Stomach smooth muscle (tissue), 2 donors: ENCODE results near the gene CGB1.

ENCODE experiments used
- H3K27ac ChIP-seq: one replicate; pipeline ENCODE4 v1.7.0; 2013; ENCODE audit warnings: mild to moderate bottlenecking, low read length, inconsistent platforms
- H3K27me3 ChIP-seq, 2 donors: one replicate each; pipeline ENCODE4 v1.7.0; 2013; ENCODE audit warnings: low read length in 2 of 2; ENCODE audit not compliant: insufficient read depth in 2 of 2, control insufficient read depth in 1 of 2
- H3K36me3 ChIP-seq, 2 donors: one replicate each; pipeline ENCODE4 v1.7.0; 2013; ENCODE audit warnings: low read length in 2 of 2; ENCODE audit not compliant: control insufficient read depth in 2 of 2, insufficient read depth in 2 of 2
- H3K4me1 ChIP-seq: one replicate; pipeline ENCODE4 v1.7.0; 2013; ENCODE audit warnings: low read length; ENCODE audit not compliant: control insufficient read depth, insufficient read depth
- H3K4me3 ChIP-seq, 2 donors: one replicate each; pipeline ENCODE4 v1.7.0; 2013; ENCODE audit warnings: low read length in 2 of 2
- H3K9ac ChIP-seq, 2 donors: one replicate each; pipeline ENCODE4 v1.7.0; 2013; ENCODE audit warnings: low read length in 2 of 2, mild to moderate bottlenecking in 1 of 2
- H3K9me3 ChIP-seq, 2 donors: one replicate each; pipeline ENCODE4 v1.7.0; 2013; ENCODE audit warnings: low read length in 2 of 2; ENCODE audit not compliant: control insufficient read depth in 2 of 2
- donor health status: healthy.
- donor health status: Pancreatic carcinoma.

The CGB1 gene

DNA sequence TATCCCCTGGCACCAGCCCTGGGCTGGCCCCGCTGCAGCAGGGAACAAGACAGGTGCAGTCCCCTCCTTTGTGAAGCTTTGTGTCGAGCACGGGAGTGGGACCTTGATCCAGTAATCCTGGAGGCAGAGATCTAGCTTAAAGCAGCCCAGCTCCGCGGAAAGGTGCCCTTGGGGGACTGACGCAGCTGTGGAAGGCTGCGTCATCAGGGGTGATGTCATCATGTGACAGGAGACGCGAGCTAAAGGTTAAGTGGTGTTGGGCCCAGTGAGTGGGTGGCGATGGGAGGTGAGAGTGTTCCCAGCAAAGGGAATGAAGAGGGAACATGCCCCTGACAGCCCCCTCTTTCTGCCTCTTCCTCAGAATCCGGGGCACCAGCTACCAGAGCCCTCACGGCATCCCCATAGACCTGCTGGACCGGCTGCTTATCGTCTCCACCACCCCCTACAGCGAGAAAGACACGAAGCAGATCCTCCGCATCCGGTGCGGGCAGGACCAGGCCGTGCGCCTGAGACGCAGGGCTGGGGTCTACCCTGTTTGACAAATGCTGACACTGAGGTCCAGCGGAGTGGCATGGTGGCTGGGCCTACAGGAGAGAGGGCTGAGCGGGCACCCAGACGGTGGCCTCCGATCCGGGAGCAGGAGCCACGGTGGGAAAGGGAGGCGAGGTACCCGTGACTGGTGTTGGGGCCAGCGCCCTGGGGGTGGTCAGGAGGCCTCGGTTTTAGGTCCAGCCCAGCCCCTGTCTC lies 22.4 kb downstream of the CGB1 start:
- H3K27ac ChIP-seq = no peak overlapping the region
- no peak overlapping the region for H3K4me3 ChIP-seq
- peaks cover 0 to 15% of the 10 kb centered on the region in 2 donors for H3K27me3 ChIP-seq
- H3K36me3 ChIP-seq = peaks cover 22 to 25% of the 10 kb centered on the region in 2 donors
- H3K9me3 ChIP-seq = no peaks in the 10 kb centered on the region
- H3K9ac ChIP-seq = no peak overlapping the region
- peaks cover 14% of the 10 kb centered on the region for H3K4me1 ChIP-seq

DNA sequence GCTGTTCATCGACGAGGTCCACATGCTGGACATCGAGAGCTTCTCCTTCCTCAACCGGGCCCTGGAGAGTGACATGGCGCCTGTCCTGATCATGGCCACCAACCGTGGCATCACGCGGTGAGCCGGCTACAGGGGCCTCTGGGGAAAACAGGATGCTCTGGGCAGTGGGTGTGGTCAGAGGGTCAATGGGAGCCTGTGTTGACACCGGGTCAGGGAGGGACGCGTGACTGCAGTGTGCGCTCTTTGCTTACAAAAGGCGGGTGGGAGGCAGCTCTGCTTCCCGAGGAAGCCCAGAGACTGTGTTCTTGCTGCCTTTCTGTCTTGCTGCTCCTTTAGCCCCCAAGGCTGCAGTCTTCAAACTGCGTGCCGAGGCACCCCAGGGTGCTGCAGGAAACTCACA lies 25.5 kb downstream of the CGB1 start:
- Histone ChIP-seq H3K27me3 (no peaks in the 10 kb centered on the region), H3K9me3 (no peaks in the 10 kb centered on the region), H3K4me1 (no peaks in the 10 kb centered on the region), H3K9ac (no peak overlapping the region), H3K27ac (no peak overlapping the region), H3K36me3 (peaks cover 30 to 38% of the 10 kb centered on the region in 2 donors), H3K4me3 (no peak overlapping the region)

DNA sequence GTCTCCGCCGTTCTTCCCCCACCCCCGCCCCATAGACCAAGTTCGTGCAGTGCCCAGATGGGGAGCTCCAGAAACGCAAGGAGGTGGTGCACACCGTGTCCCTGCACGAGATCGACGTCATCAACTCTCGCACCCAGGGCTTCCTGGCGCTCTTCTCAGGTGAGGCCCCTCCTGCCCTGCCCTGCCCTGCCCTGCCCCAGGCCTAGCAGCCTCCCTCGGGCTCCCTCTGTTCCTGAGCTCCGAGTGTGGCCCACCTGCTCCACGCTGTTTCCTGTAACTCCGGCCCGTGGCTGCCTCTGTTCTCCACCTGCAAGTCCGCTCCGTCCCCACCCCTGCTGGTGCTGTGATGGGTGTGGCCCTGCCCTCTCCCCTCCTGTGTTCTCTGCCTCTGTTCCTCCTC lies 26.2 kb downstream of the CGB1 start:
- Histone ChIP-seq H3K4me1 (no peaks in the 10 kb centered on the region), H3K27me3 (no peaks in the 10 kb centered on the region), H3K4me3 (no peak overlapping the region), H3K9ac (no peak overlapping the region), H3K9me3 (no peaks in the 10 kb centered on the region), H3K36me3 (peaks cover 30 to 35% of the 10 kb centered on the region in 2 donors), H3K27ac (no peak overlapping the region)

DNA sequence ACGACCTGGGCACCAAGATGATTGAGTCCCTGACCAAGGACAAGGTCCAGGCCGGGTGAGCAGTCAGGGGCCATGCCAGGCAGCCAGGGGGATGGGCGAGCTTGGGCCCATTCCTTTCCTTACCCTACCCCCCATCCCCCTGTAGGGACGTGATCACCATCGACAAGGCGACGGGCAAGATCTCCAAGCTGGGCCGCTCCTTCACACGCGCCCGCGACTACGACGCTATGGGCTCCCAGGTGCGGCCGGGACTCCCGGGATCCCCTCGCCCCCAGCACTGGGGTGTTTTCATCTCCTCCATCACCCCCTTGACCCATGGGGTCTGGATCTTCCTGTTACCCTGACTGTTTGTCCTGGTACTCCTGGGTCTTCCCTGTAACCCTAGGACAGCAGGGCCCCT lies 26.9 kb downstream of the CGB1 start:
- Histone ChIP-seq H3K4me1 (no peaks in the 10 kb centered on the region), H3K27me3 (no peaks in the 10 kb centered on the region), H3K9me3 (no peaks in the 10 kb centered on the region), H3K27ac (no peak overlapping the region), H3K9ac (no peak overlapping the region), H3K4me3 (no peak overlapping the region), H3K36me3 (peaks cover 30 to 36% of the 10 kb centered on the region in 2 donors)

DNA sequence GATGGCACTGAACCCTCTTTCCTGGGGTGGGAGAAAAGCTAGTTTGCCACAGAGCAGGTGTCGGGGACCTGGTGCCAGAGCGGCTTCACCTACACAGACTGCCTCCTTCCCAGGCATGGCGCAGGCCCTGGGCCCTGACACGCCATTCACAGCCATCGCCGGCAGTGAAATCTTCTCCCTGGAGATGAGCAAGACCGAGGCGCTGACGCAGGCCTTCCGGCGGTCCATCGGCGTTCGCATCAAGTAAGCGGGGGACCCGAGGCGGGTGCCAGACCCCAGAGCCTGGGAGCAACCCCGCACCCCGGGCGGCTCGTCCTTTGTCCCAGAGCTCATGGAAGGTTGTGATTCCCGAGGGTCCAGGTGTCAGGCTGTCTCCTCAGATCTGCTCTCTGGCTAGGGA lies 29.8 kb downstream of the CGB1 start:
- Histone ChIP-seq H3K4me3 (no peak overlapping the region), H3K36me3 (peaks cover 40 to 47% of the 10 kb centered on the region in 2 donors), H3K9me3 (no peaks in the 10 kb centered on the region), H3K27me3 (no peaks in the 10 kb centered on the region), H3K4me1 (no peaks in the 10 kb centered on the region), H3K9ac (no peak overlapping the region), H3K27ac (no peak overlapping the region)

DNA sequence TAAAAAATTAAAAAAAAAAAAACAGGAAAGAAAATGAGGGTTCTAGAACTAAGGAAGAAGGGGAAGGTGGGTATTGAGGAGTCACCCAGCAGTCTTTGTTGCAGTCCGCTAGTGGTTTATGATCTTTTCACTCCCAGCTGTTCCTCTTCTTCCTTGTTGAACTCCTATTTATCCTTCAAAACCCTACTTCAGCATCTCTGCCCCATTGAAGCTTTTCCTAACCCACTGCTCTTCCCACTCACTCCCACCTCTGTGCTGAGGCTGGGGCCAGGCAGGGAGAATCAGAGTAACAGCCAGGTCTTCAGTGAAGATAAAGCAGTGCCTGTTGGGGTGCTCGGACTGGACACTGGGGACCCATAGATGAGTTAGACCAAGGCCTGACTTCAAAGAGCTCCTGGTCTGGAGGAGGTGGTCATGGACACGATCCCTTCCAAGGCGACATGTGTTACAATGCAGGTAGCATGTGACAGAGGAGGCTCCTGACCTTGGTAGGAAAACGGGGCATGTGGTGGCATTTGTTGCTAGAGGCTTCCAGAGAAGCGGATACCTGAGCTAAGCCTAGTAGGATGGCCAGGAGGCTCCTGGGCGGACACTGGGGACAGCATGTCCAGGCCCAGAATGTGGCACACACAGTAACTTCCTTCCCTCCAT lies 31.6 kb downstream of the CGB1 start:
- peaks cover 22 to 40% of the 10 kb centered on the region in 2 donors for H3K36me3 ChIP-seq
- H3K27me3 ChIP-seq = no peaks in the 10 kb centered on the region
- H3K9me3 ChIP-seq = no peaks in the 10 kb centered on the region
- no peaks in the 10 kb centered on the region for H3K4me1 ChIP-seq
- H3K27ac ChIP-seq = no peak overlapping the region
- H3K4me3 ChIP-seq = no peak overlapping the region
- no peak overlapping the region for H3K9ac ChIP-seq

DNA sequence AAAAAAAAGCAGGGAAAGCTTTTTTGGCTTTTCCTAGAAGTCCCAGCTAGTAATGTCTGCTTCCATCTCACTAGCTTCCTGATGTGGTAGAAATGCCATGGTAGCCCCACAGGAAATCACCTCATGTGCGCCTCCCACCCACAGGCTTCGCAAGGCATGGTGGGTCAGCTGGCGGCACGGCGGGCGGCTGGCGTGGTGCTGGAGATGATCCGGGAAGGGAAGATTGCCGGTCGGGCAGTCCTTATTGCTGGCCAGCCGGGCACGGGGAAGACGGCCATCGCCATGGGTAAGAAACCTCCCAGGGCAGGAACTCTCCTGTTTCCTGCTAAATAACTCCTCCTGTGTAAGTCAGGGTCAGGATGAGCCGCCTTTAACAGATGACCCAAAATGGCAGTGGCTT lies 32.6 kb downstream of the CGB1 start:
- Histone ChIP-seq H3K9me3 (no peaks in the 10 kb centered on the region), H3K27ac (no peak overlapping the region), H3K9ac (no peak overlapping the region), H3K36me3 (peaks cover 18 to 33% of the 10 kb centered on the region in 2 donors), H3K4me1 (no peaks in the 10 kb centered on the region), H3K4me3 (no peak overlapping the region), H3K27me3 (no peaks in the 10 kb centered on the region)

DNA sequence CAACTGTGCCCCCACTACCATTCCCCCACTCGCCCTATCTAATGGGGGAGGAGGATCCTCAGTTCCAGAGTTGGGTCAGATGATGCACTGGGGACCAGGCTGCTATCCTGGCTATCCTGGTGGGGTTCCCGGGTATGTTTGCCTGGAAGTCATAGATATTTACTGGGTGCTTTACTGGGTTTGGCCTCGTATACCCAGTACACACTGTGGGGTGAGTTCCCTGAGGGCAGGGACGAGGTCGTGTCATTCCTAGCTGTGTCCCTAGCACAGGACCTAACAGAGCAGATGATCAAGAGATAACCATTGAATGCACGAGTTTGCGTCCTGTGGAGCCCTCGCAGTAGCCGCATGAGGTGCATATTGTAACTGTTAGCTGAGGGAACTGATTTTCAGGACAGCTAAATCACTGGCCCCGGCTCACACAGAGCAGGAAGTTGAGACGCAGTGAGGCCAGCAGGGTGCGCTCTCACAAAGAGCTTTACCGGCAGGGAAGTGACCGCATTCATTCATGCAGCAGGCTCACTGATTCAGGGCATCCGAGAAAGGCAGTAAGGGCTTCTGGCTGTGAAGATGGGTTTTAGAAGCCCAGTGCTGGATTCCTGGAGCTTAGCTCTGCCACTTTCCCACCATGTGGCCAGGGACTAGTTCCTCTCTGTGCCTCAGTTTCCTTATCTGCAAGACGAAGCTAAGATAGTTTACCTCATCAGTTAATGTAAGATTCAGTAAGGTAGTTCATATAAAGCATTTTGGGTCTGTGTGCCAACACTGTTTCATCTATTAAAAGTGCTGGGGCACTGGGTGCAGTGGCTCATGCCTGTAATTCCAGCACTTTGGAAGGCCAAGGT lies 37.0 kb downstream of the CGB1 start:
- H3K9me3 ChIP-seq = no peaks in the 10 kb centered on the region
- H3K36me3 ChIP-seq = peaks cover 9 to 13% of the 10 kb centered on the region in 2 donors
- peaks cover 3% of the 10 kb centered on the region for H3K4me1 ChIP-seq
- H3K9ac ChIP-seq = no peak overlapping the region
- no peak overlapping the region for H3K4me3 ChIP-seq
- H3K27me3 ChIP-seq = no peaks in the 10 kb centered on the region
- no peak overlapping the region for H3K27ac ChIP-seq

DNA sequence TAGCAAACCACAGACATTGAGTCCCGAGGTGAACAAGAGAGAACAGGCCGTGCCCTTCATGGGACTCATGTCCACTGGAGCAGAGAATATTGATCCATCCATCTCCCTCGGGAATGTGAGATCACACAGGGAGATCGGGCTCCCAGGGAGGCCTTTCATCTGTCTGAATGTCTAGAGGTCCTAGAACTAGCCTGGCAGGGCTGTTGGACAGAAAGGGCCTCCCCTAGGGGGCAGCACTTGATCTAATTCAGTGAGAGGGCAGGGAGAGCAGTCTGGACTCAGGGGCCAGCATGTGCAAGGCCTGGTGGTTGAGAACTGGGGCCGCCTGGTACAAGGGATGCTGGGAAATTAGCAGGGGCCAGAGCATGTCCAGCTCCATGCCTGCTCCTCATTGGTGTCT lies 38.7 kb downstream of the CGB1 start:
- H3K9ac ChIP-seq = no peak overlapping the region
- H3K4me3 ChIP-seq = no peak overlapping the region
- peaks cover 10% of the 10 kb centered on the region for H3K4me1 ChIP-seq
- no peaks in the 10 kb centered on the region for H3K9me3 ChIP-seq
- H3K27me3 ChIP-seq = no peaks in the 10 kb centered on the region
- peaks cover 0 to 2% of the 10 kb centered on the region in 2 donors for H3K36me3 ChIP-seq
- H3K27ac ChIP-seq = no peak overlapping the region

DNA sequence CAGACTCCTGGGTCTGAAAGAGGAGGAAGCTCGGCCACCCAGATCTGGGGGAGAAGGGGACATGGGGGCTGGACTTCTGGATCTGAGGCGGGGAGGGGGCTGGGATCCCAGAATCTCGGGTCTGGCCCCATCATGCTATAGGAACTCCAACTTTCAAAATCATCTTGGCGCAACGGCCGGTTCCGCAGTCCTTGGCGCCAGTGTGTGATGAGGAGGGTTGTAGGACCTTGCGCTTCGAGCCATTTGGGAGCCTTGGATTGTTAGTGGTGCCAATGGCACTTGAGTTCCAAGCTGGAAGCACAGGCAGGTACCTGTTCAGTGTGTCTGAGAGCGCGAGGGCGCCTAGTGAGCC lies 42.7 kb downstream of the CGB1 start:
- Histone ChIP-seq H3K4me1 (peaks cover 39% of the 10 kb centered on the region), H3K36me3 (peaks cover 0 to 2% of the 10 kb centered on the region in 2 donors), H3K27me3 (no peaks in the 10 kb centered on the region), H3K9ac (peak overlapping the region; percentile 89 to 94), H3K9me3 (no peaks in the 10 kb centered on the region), H3K27ac (peak overlapping the region; percentile 92), H3K4me3 (peak overlapping the region; percentile 97 to 99)
